Measurements from ENCODE around the gene PVALB.

DNA sequence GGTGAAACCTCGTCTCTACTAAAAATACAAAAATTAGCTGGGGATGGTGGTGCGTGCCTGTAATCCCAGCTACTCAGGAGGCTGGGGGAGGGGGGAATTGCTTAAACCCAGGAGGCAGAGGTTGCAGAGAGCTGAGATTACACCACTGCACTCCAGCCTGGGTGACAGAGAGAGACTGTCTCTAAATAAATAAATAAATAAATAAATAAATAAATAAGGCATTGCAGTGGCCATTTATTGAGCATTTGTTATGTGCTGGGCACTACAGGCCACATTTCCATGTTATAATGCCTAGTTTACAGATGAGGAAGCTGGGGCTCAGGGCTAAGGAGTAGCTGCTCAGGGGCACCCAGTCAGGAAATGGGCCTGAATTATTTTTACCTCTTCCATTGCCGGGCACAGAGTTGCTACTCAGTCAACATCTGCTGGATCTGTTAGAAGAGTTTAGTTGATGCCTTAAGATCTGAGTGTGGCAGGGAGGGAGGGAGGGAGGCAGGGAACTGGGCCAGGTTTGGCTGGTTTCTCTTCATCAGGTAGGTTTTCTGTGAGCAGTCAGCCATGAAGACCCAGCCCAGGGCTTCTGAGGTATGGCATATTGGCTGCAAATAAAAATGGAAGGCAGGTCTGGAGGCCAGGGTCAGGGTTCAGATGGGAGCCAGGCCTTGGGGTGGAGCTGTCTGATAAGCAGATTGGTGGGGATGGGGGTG is 5.6 kb downstream of the PVALB start:
- TF ChIP-seq, protein P1, sequence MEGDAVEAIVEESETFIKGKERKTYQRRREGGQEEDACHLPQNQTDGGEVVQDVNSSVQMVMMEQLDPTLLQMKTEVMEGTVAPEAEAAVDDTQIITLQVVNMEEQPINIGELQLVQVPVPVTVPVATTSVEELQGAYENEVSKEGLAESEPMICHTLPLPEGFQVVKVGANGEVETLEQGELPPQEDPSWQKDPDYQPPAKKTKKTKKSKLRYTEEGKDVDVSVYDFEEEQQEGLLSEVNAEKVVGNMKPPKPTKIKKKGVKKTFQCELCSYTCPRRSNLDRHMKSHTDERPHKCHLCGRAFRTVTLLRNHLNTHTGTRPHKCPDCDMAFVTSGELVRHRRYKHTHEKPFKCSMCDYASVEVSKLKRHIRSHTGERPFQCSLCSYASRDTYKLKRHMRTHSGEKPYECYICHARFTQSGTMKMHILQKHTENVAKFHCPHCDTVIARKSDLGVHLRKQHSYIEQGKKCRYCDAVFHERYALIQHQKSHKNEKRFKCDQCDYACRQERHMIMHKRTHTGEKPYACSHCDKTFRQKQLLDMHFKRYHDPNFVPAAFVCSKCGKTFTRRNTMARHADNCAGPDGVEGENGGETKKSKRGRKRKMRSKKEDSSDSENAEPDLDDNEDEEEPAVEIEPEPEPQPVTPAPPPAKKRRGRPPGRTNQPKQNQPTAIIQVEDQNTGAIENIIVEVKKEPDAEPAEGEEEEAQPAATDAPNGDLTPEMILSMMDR (IDR thresholded peaks at IDR 0.05), result no peak
- no peak for TF ChIP-seq POLR2AphosphoS5 (IDR thresholded peaks at IDR 0.05)
- no peak for TF ChIP-seq POLR2A (IDR thresholded peaks at IDR 0.05; ENCODE audit: low read depth)
- TF ChIP-seq EP300 (IDR thresholded peaks at IDR 0.05), result no peak
